ENCODE data around the gene GNAO1.
A peak's percentile ranks its signal among the peaks of the same experiment; 100 is the strongest.

The GNAO1 gene

GRCh38 chr16:56275076-56275475 lies 83.8 kb downstream of the GNAO1 start:
- no peak for ATAC-seq
- Mint-ChIP-seq H3K4me1 (peaks cover 13% of the 10 kb centered on the region), H3K9me3 (peaks cover 5% of the 10 kb centered on the region), H3K4me3 (no peak overlapping the region), H3K36me3 (no peaks in the 10 kb centered on the region), H3K27ac (no peak overlapping the region), H3K27me3 (peaks cover 35% of the 10 kb centered on the region)

- no peak overlapping the region for H3K4me3 Mint-ChIP-seq
- no peak for ATAC-seq
- H3K4me1 Mint-ChIP-seq, result peaks cover 13% of the 10 kb centered on the region
- no peak overlapping the region for H3K27ac Mint-ChIP-seq
- peaks cover 32% of the 10 kb centered on the region for H3K27me3 Mint-ChIP-seq
- no peaks in the 10 kb centered on the region for H3K36me3 Mint-ChIP-seq
- peaks cover 5% of the 10 kb centered on the region for H3K9me3 Mint-ChIP-seq
Observed at GRCh38 chr16:56275801-56276200, 84.5 kb downstream of the GNAO1 start.

- Mint-ChIP-seq H3K4me3 (no peak overlapping the region), H3K27me3 (peaks cover 27% of the 10 kb centered on the region), H3K27ac (no peak overlapping the region), H3K4me1 (peaks cover 24% of the 10 kb centered on the region), H3K36me3 (no peaks in the 10 kb centered on the region), H3K9me3 (peaks cover 5% of the 10 kb centered on the region)
- ATAC-seq, result no peak
Observed at GRCh38 chr16:56277075-56277474, 85.8 kb downstream of the GNAO1 start.

GRCh38 chr16:56278196-56278855 lies 87.0 kb downstream of the GNAO1 start:
- Mint-ChIP-seq H3K27ac (no peak overlapping the region), H3K9me3 (peaks cover 5% of the 10 kb centered on the region), H3K36me3 (no peaks in the 10 kb centered on the region), H3K27me3 (peaks cover 27% of the 10 kb centered on the region), H3K4me3 (no peak overlapping the region), H3K4me1 (peaks cover 27% of the 10 kb centered on the region)
- ATAC-seq, result no peak

- H3K4me1 Mint-ChIP-seq, result peaks cover 27% of the 10 kb centered on the region
Observed at GRCh38 chr16:56279132-56279531, 87.8 kb downstream of the GNAO1 start.

GRCh38 chr16:56279914-56280313 lies 88.6 kb downstream of the GNAO1 start:
- Mint-ChIP-seq H3K4me1 (peaks cover 27% of the 10 kb centered on the region), H3K36me3 (no peaks in the 10 kb centered on the region), H3K27me3 (peaks cover 12% of the 10 kb centered on the region), H3K27ac (no peak overlapping the region), H3K9me3 (no peaks in the 10 kb centered on the region), H3K4me3 (no peak overlapping the region)
- no peak for ATAC-seq

More at GRCh38 chr16:56279132-56279531, 87.8 kb downstream of the GNAO1 start:
- Mint-ChIP-seq H3K9me3 (peaks cover 2% of the 10 kb centered on the region), H3K36me3 (no peaks in the 10 kb centered on the region), H3K27me3 (peaks cover 19% of the 10 kb centered on the region), H3K27ac (peak overlapping the region; percentile 7), H3K4me3 (no peak overlapping the region)
- ATAC-seq, result peak; percentile 74

GRCh38 chr16:56281249-56281805 lies 90.0 kb downstream of the GNAO1 start:
- Mint-ChIP-seq H3K4me3 (no peak overlapping the region), H3K9me3 (no peaks in the 10 kb centered on the region), H3K36me3 (no peaks in the 10 kb centered on the region), H3K27me3 (no peaks in the 10 kb centered on the region), H3K27ac (peak overlapping the region; percentile 60), H3K4me1 (peaks cover 27% of the 10 kb centered on the region)
- ATAC-seq, result no peak

GRCh38 chr16:56282451-56282850 lies 91.2 kb downstream of the GNAO1 start:
- H3K27me3 Mint-ChIP-seq, result no peaks in the 10 kb centered on the region
- H3K9me3 Mint-ChIP-seq, result no peaks in the 10 kb centered on the region
- no peak overlapping the region for H3K4me3 Mint-ChIP-seq
- no peaks in the 10 kb centered on the region for H3K36me3 Mint-ChIP-seq
- H3K27ac Mint-ChIP-seq, result peak overlapping the region; percentile 11
- ATAC-seq, result peak; percentile 81
- H3K4me1 Mint-ChIP-seq, result peaks cover 27% of the 10 kb centered on the region

- Mint-ChIP-seq H3K4me3 (no peak overlapping the region), H3K9me3 (no peaks in the 10 kb centered on the region), H3K27ac (no peak overlapping the region), H3K27me3 (no peaks in the 10 kb centered on the region), H3K36me3 (no peaks in the 10 kb centered on the region), H3K4me1 (peaks cover 16% of the 10 kb centered on the region)
- no peak for ATAC-seq
Observed at GRCh38 chr16:56284521-56284920, 93.2 kb downstream of the GNAO1 start.

GRCh38 chr16:56286809-56287208 lies 95.5 kb downstream of the GNAO1 start:
- ATAC-seq, result no peak
- no peaks in the 10 kb centered on the region for H3K27me3 Mint-ChIP-seq
- H3K4me3 Mint-ChIP-seq, result no peak overlapping the region
- H3K4me1 Mint-ChIP-seq, result peaks cover 6% of the 10 kb centered on the region
- no peaks in the 10 kb centered on the region for H3K9me3 Mint-ChIP-seq
- H3K36me3 Mint-ChIP-seq, result no peaks in the 10 kb centered on the region
- no peak overlapping the region for H3K27ac Mint-ChIP-seq

- H3K4me1 Mint-ChIP-seq, result no peaks in the 10 kb centered on the region
- ATAC-seq, result no peak
- no peaks in the 10 kb centered on the region for H3K36me3 Mint-ChIP-seq
- H3K27ac Mint-ChIP-seq, result no peak overlapping the region
- no peaks in the 10 kb centered on the region for H3K27me3 Mint-ChIP-seq
- H3K4me3 Mint-ChIP-seq, result no peak overlapping the region
- no peaks in the 10 kb centered on the region for H3K9me3 Mint-ChIP-seq
Observed at GRCh38 chr16:56288019-56288418, 96.7 kb downstream of the GNAO1 start.

GRCh38 chr16:56289416-56289815 lies 98.1 kb downstream of the GNAO1 start:
- no peaks in the 10 kb centered on the region for H3K4me1 Mint-ChIP-seq
- H3K27me3 Mint-ChIP-seq, result no peaks in the 10 kb centered on the region
- no peaks in the 10 kb centered on the region for H3K36me3 Mint-ChIP-seq
- no peak overlapping the region for H3K27ac Mint-ChIP-seq
- H3K9me3 Mint-ChIP-seq, result no peaks in the 10 kb centered on the region
- no peak overlapping the region for H3K4me3 Mint-ChIP-seq
- no peak for ATAC-seq

GRCh38 chr16:56289862-56290261 lies 98.6 kb downstream of the GNAO1 start:
- Mint-ChIP-seq H3K27me3 (no peaks in the 10 kb centered on the region), H3K27ac (no peak overlapping the region), H3K4me3 (no peak overlapping the region), H3K4me1 (no peaks in the 10 kb centered on the region), H3K9me3 (no peaks in the 10 kb centered on the region), H3K36me3 (no peaks in the 10 kb centered on the region)
- ATAC-seq, result no peak

GRCh38 chr16:56294014-56294413 lies 102.7 kb downstream of the GNAO1 start:
- Mint-ChIP-seq H3K4me3 (no peak overlapping the region), H3K36me3 (no peaks in the 10 kb centered on the region), H3K9me3 (no peaks in the 10 kb centered on the region), H3K27ac (no peak overlapping the region), H3K27me3 (peaks cover 26% of the 10 kb centered on the region), H3K4me1 (peaks cover 11% of the 10 kb centered on the region)
- ATAC-seq, result no peak

GRCh38 chr16:56294579-56294978 lies 103.3 kb downstream of the GNAO1 start:
- H3K27me3 Mint-ChIP-seq, result peaks cover 26% of the 10 kb centered on the region
- no peak overlapping the region for H3K27ac Mint-ChIP-seq
- no peak for ATAC-seq
- H3K4me3 Mint-ChIP-seq, result no peak overlapping the region
- H3K36me3 Mint-ChIP-seq, result no peaks in the 10 kb centered on the region
- peaks cover 16% of the 10 kb centered on the region for H3K4me1 Mint-ChIP-seq
- no peaks in the 10 kb centered on the region for H3K9me3 Mint-ChIP-seq

GRCh38 chr16:56295059-56295665 lies 103.9 kb downstream of the GNAO1 start:
- Mint-ChIP-seq H3K27me3 (peaks cover 26% of the 10 kb centered on the region), H3K4me1 (peaks cover 18% of the 10 kb centered on the region), H3K27ac (peak overlapping the region; percentile 15), H3K9me3 (no peaks in the 10 kb centered on the region), H3K4me3 (no peak overlapping the region), H3K36me3 (no peaks in the 10 kb centered on the region)
- ATAC-seq, result no peak

Data from stimulated activated memory B cell treated with anti-CD40 and anti-IgM and Interleukin-4, amounts not matched to agents 10 μg/mL and 1 μg/mL and 100 μg/mL, for 72 hours (primary cell).